ENCODE data around the gene LIPC.

- TF ChIP-seq CTCF (IDR thresholded peaks at IDR 0.05): no peak
- no peak for TF ChIP-seq ZFX (IDR thresholded peaks at IDR 0.05; ENCODE audit: borderline replicate concordance)
Observed at GRCh38 chr15:58608129-58608590, 176.4 kb downstream of the LIPC start.
